Measurements from ENCODE around the gene HES5.

The HES5 gene

GRCh38 chr1:2523191-2523890 lies 6.7 kb downstream of the HES5 start:
- no peak overlapping the region for H3K4me3 ChIP-seq (ENCODE audit: control insufficient read depth, low read depth, low read length)
- no peak for DNase-seq (ENCODE audit: low read depth)
- TF ChIP-seq CTCF (IDR thresholded peaks at IDR 0.05; ENCODE audit: control insufficient read depth, insufficient read depth, low read depth, low read length, missing control alignments) = no peak

GRCh38 chr1:2522230-2522629 lies 7.8 kb downstream of the HES5 start:
- no peak for DNase-seq (ENCODE audit: low read depth)
- TF ChIP-seq CTCF (IDR thresholded peaks at IDR 0.05; ENCODE audit: control insufficient read depth, insufficient read depth, low read depth, low read length, missing control alignments) = no peak

GRCh38 chr1:2520806-2521205 lies 9.3 kb downstream of the HES5 start:
- no peak overlapping the region for H3K4me3 ChIP-seq (ENCODE audit: control insufficient read depth, low read depth, low read length)
- no peak for DNase-seq (ENCODE audit: low read depth)
- TF ChIP-seq CTCF (IDR thresholded peaks at IDR 0.05; ENCODE audit: control insufficient read depth, insufficient read depth, low read depth, low read length, missing control alignments) = no peak

More at GRCh38 chr1:2522230-2522629, 7.8 kb downstream of the HES5 start:
- no peak overlapping the region for H3K4me3 ChIP-seq (ENCODE audit: control insufficient read depth, low read depth, low read length)

- TF ChIP-seq CTCF (IDR thresholded peaks at IDR 0.05; ENCODE audit: control insufficient read depth, insufficient read depth, low read depth, low read length, missing control alignments) = no peak
- DNase-seq (ENCODE audit: low read depth) = no peak
Measured at GRCh38 chr1:2520206-2520605, 9.9 kb downstream of the HES5 start.

GRCh38 chr1:2519729-2520128 lies 10.3 kb downstream of the HES5 start:
- TF ChIP-seq CTCF (IDR thresholded peaks at IDR 0.05; ENCODE audit: control insufficient read depth, insufficient read depth, low read depth, low read length, missing control alignments) = no peak
- no peak for DNase-seq (ENCODE audit: low read depth)

More at GRCh38 chr1:2520206-2520605, 9.9 kb downstream of the HES5 start:
- H3K4me3 ChIP-seq (ENCODE audit: control insufficient read depth, low read depth, low read length) = no peak overlapping the region

GRCh38 chr1:2519029-2519685 lies 10.9 kb downstream of the HES5 start:
- DNase-seq (ENCODE audit: low read depth) = no peak
- TF ChIP-seq CTCF (IDR thresholded peaks at IDR 0.05; ENCODE audit: control insufficient read depth, insufficient read depth, low read depth, low read length, missing control alignments) = no peak
- H3K4me3 ChIP-seq (ENCODE audit: control insufficient read depth, low read depth, low read length) = no peak overlapping the region

More at GRCh38 chr1:2519729-2520128, 10.3 kb downstream of the HES5 start:
- no peak overlapping the region for H3K4me3 ChIP-seq (ENCODE audit: control insufficient read depth, low read depth, low read length)

Measured in AG09309 (cell line).